Measurements from ENCODE around the gene NHSL2.
"Not testable (repeated sequence)": the region's sequence is repeated elsewhere in the genome, so short reads cannot be mapped to it uniquely, and the experiment has no call there.

Gene NHSL2

DNA sequence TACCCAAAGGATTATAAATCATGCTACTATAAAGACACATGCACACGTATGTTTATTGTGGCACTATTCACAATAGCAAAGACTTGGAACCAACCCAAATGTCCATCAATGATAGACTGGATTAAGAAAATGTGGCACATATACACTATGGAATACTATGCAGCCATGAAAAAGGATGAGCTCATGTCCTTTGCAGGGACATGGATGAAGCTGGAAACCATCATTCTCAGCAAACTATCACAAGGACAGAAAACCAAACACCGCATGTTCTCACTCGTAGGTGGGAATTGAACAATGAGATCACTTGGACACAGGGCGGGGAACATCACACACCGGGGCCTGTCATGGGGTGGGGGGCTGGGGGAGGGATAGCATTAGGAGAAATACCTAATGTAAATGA is 265.6 kb downstream of the NHSL2 start:
- not testable (repeated sequence) for DNase-seq (ENCODE audit: low read depth in 2 of 2)

DNA sequence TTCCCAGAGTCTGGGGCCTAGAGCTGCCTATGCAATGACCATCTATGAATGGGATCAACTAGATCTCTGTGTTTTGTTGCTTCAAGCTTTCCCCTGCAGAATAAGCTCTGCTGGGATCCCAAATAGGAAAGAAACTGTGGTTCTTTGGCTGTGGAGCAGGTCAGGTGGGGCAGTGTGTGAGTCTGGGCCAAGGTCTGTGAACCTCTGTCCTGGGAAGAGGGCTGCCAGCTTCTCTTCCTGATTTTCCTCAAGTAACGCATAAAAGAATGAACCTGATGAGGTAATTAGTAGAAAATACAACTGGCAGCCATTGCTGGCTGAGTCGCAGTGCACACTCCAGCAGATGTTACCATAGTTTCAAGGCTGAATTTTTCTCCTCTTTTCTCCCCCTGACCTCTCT is 266.3 kb downstream of the NHSL2 start:
- DNase-seq (ENCODE audit: low read depth in 2 of 2): no peak

DNA sequence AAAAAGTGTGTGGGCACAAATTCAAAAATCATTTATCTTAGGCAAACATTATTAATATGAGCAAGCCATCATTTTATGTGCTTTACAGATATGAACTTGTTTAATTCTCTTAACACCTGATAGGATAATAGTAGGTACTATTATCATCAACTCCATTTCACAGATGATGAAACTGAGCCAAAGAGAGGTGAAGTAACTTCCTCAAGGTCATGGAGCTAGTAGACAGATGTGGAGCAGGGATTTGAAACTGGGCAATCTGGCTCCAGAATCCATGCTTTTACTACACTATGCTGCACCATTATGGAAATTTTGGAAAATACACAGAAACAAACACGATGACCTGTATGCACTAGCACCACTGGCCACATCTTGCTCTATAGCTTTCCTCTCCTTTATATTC is 269.9 kb downstream of the NHSL2 start:
- no peak for DNase-seq (ENCODE audit: low read depth in 2 of 2)

DNA sequence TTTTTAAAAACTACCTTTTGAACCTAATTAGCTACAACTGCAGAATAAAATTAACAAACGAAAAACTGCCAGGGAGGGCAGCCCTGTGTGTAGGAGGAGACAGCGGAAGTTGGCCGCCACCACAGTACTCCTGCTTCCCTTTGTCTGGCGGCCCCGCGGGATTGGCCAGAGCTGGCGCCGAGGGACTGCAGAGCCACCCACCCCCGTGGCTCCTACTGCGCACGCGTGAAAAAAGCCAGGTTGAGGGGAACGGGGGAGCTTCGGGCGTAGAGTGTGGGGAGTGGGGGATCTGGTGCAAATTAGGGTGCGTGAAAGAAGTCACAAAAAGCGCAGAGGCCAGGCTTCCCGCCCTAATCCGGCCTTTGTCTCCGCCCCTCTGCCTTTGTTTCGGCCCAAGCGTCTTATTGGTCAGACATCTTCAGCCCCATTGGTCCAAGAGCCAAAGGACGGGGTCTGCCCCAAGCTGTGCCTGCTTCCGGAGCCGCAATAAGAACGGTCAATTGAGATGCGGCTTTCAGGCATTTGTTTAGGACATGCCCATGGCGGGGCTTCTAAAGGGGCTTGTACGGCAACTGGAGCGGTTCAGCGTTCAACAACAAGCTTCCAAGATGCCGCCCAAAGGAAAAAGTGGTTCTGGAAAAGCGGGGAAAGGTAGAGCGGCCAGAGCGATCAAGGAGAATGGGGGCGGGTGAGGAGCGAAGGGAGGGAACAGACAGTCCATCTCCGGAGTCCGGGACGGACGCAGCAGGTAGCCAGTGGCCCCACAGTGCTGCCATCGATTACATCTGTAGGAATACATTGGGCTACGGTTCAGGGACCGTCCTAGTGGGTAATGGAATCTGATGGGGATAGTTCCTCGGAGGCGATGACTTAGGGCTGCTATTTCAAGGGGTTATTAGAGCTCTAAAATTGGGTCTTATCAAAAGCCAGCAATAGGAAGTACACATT is 270.8 kb downstream of the NHSL2 start, which contains the start of gene PIN4:
PIN4 (plus strand) TSS at position 580 of the 948 bp plus-strand sequence; CDS start at position 609, 29 bp downstream.
- DNase-seq (ENCODE audit: low read depth in 2 of 2): peak; percentile 59 to 64

DNA sequence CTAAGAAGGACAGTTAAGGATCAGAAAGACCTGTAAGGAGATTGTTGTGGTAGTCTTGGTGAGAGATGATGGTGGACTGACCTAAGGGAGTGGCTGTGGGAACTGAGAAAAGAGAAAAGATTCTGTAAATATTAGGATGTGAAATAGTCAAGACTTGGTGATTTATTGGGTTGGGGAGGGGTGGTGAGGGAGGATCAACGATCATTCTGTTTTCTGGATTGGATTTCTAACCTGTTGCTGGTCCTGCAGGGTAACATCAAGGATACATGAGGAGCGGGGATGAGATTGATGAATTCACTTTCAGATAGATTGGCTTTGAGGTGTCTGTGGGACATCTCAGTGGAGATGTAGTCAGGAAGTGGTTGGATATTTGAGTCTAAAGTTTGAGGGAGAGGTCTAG is 272.3 kb downstream of the NHSL2 start:
- DNase-seq (ENCODE audit: low read depth in 2 of 2): no peak

DNA sequence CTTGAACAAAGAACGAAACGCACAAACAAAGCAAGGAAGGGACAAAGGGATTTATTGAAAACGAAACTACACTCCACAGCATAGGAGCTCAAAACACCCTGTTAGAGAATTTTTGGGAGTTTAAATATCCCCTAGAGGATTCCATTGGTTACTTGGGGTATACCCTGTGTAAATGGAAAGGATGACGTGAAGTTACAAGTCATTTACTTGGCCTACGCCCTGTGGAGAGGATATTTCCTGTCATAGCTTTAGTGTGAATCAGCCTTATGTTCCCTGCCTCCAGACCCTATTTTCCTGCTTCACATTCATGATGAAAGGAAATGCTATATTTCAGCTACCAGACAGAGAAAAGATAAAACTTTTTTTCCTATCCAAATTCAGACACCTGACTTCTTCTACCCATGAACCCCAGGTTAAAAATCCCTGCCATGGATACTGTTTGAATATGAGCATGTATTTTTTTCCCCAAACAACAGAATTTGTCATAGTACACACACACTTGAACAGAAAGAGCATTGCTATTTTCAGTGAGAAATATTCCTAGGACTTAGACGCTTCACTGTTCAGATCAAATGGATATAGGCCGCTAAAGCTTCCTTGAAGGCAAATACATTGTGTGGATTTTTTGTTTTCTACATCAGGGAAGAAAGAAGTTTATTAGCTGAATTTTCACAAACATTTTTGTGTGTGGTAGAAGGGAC is 291.3 kb downstream of the NHSL2 start:
- no peak for DNase-seq (ENCODE audit: low read depth in 2 of 2)
